HG03342 (cell line): ENCODE data around the gene GLP2R.
"Not testable (repeated sequence)": the region's sequence is repeated elsewhere in the genome, so short reads cannot be mapped to it uniquely, and the experiment has no call there.

Experiments used
- ATAC-seq: cut with Tn5 transposase; IDR thresholded peaks from one replicate; pipeline ENCODE4 v1.9.1; 2021; ENCODE audit warnings: mild to moderate bottlenecking, moderate library complexity; ENCODE audit not compliant: unreplicated experiment

GLP2R gene

GRCh38 chr17:9918804-9919352, 93.2 kb downstream of the GLP2R start:
- no peak for ATAC-seq

GRCh38 chr17:9921216-9921615, 95.5 kb downstream of the GLP2R start:
- not testable (repeated sequence) for ATAC-seq

GRCh38 chr17:9922012-9922848, 96.5 kb downstream of the GLP2R start:
- no peak for ATAC-seq

- ATAC-seq = peak; percentile 73
Measured at GRCh38 chr17:9924735-9925191, 99.0 kb downstream of the GLP2R start.

GRCh38 chr17:9925457-9925856, 99.7 kb downstream of the GLP2R start:
- ATAC-seq = no peak

GRCh38 chr17:9926150-9926804, 100.6 kb downstream of the GLP2R start:
- no peak for ATAC-seq

GRCh38 chr17:9928601-9929333, 103.0 kb downstream of the GLP2R start:
- no peak for ATAC-seq

- ATAC-seq = no peak
Measured at GRCh38 chr17:9929871-9930270, 104.1 kb downstream of the GLP2R start.

GRCh38 chr17:9931144-9931741, 105.5 kb downstream of the GLP2R start:
- no peak for ATAC-seq

- no peak for ATAC-seq
Measured at GRCh38 chr17:9932491-9932890, 106.8 kb downstream of the GLP2R start.

- ATAC-seq = no peak
Measured at GRCh38 chr17:9934331-9934730, 108.6 kb downstream of the GLP2R start.

- ATAC-seq = no peak
Measured at GRCh38 chr17:9935408-9935807, 109.7 kb downstream of the GLP2R start.

GRCh38 chr17:9936095-9936494, 110.4 kb downstream of the GLP2R start:
- ATAC-seq = no peak

GRCh38 chr17:9937241-9937761, 111.6 kb downstream of the GLP2R start:
- ATAC-seq = no peak

- ATAC-seq = no peak
Measured at GRCh38 chr17:9937901-9938300, 112.2 kb downstream of the GLP2R start.

GRCh38 chr17:9938764-9939163, 113.0 kb downstream of the GLP2R start:
- ATAC-seq = no peak

GRCh38 chr17:9940841-9941240, 115.1 kb downstream of the GLP2R start:
- ATAC-seq = no peak

- no peak for ATAC-seq
Measured at GRCh38 chr17:9941305-9941704, 115.6 kb downstream of the GLP2R start.
